T-helper 9 cell (primary cell): ENCODE results near the gene RSPRY1.

ENCODE experiments used
- DNase-seq: peaks from one replicate; pipeline ENCODE4 v3.0.0-alpha.2; 2020

RSPRY1 gene

GRCh38 chr16:57152096-57153093 is 33.7 kb upstream of the RSPRY1 start:
- DNase-seq: no peak

GRCh38 chr16:57153841-57154240 is 32.3 kb upstream of the RSPRY1 start:
- DNase-seq: no peak

- no peak for DNase-seq
Measured at GRCh38 chr16:57155702-57156350, 30.3 kb upstream of the RSPRY1 start.

- no peak for DNase-seq
Measured at GRCh38 chr16:57156351-57156703, 29.8 kb upstream of the RSPRY1 start.

- DNase-seq: no peak
Measured at GRCh38 chr16:57157533-57157932, 28.6 kb upstream of the RSPRY1 start.

GRCh38 chr16:57159447-57159846 is 26.7 kb upstream of the RSPRY1 start:
- DNase-seq: no peak

- DNase-seq: no peak
Measured at GRCh38 chr16:57163842-57164241, 22.3 kb upstream of the RSPRY1 start.

GRCh38 chr16:57165483-57165882 is 20.6 kb upstream of the RSPRY1 start:
- no peak for DNase-seq

GRCh38 chr16:57165938-57166337 is 20.2 kb upstream of the RSPRY1 start:
- no peak for DNase-seq

- DNase-seq: no peak
Measured at GRCh38 chr16:57166451-57166850, 19.7 kb upstream of the RSPRY1 start.

GRCh38 chr16:57166951-57167350 is 19.2 kb upstream of the RSPRY1 start:
- DNase-seq: no peak

- no peak for DNase-seq
Measured at GRCh38 chr16:57167538-57167937, 18.6 kb upstream of the RSPRY1 start.

- no peak for DNase-seq
Measured at GRCh38 chr16:57167953-57168352, 18.2 kb upstream of the RSPRY1 start.

GRCh38 chr16:57169327-57169726 is 16.8 kb upstream of the RSPRY1 start:
- DNase-seq: no peak

GRCh38 chr16:57172721-57173290 is 13.3 kb upstream of the RSPRY1 start:
- no peak for DNase-seq

GRCh38 chr16:57175896-57176295 is 10.2 kb upstream of the RSPRY1 start:
- no peak for DNase-seq

GRCh38 chr16:57178196-57178595 is 7.9 kb upstream of the RSPRY1 start:
- DNase-seq: no peak

GRCh38 chr16:57178793-57179212 is 7.3 kb upstream of the RSPRY1 start:
- no peak for DNase-seq

GRCh38 chr16:57179215-57179828 is 6.8 kb upstream of the RSPRY1 start:
- no peak for DNase-seq

GRCh38 chr16:57184113-57184512 is 2.0 kb upstream of the RSPRY1 start:
- no peak for DNase-seq

- DNase-seq: no peak
Measured at GRCh38 chr16:57184887-57185445, 1.2 kb upstream of the RSPRY1 start.

GRCh38 chr16:57185446-57185944 is 634 bp upstream of the RSPRY1 start:
- no peak for DNase-seq
